Activated T-helper 2 cell treated with anti-CD3 and anti-CD28 coated beads, Interferon-gamma antibody, Interleukin-2, Interleukin-4, amounts not matched to agents 10 μg/mL and 5 μg/mL and 100 μg/mL, durations not matched to agents 14 hours and 24 hours and 36 hours (primary cell): ENCODE data around the gene RNF10. TPM values are rescaled to one million over a fixed set of nuclear protein-coding genes. Genes with fewer than 3 reads are reported as not detected.
"Not testable (repeated sequence)": the region's sequence is repeated elsewhere in the genome, so short reads cannot be mapped to it uniquely, and the experiment has no call there.

Experiments
- DNase-seq: peaks from one replicate; pipeline ENCODE4 v3.0.0; 2021; ENCODE audit warnings: low spot score
- H3K27ac Mint-ChIP-seq: one replicate; pipeline ENCODE4 v1.8.0; 2021; ENCODE audit warnings: mixed read lengths
- H3K27me3 Mint-ChIP-seq: one replicate; pipeline ENCODE4 v1.8.0; 2021; ENCODE audit warnings: low read depth, mixed read lengths
- H3K36me3 Mint-ChIP-seq: one replicate; pipeline ENCODE4 v1.8.0; 2021; ENCODE audit warnings: low read depth, mixed read lengths
- H3K4me1 Mint-ChIP-seq: one replicate; pipeline ENCODE4 v1.8.0; 2021; ENCODE audit warnings: low read depth, mixed read lengths
- H3K4me3 Mint-ChIP-seq: one replicate; pipeline ENCODE4 v1.8.0; 2021; ENCODE audit warnings: low read depth, mild to moderate bottlenecking, moderate library complexity, mixed read lengths
- H3K9me3 Mint-ChIP-seq: one replicate; pipeline ENCODE4 v1.8.0; 2021; ENCODE audit warnings: mixed read lengths
- intact Hi-C: fragments of 100-400 bp; cut with micrococcal nuclease; formaldehyde crosslinking; loops from one replicate; pipeline ENCODE4 v1.15.1; 2023
- total RNA-seq: library from RNA; stranded (reverse); gene quantifications from 2 replicates; pipeline ENCODE4 v1.2.3, GENCODE V29; 2022

Gene RNF10
- total RNA-seq, 1 donor from 2014 or later: 200 TPM

GRCh38 chr12:120588371-120588770, 54.2 kb downstream of the RNF10 start:
- intact Hi-C loops: loop anchor here (10.0 kb wide), 1 partner anchor 264 kb away; the partner anchor contains the start of gene PLA2G1B
- Mint-ChIP-seq H3K4me1 (peaks cover 4% of the 10 kb centered on the region), H3K27me3 (peaks cover 16% of the 10 kb centered on the region), H3K4me3 (no peak overlapping the region), H3K36me3 (no peaks in the 10 kb centered on the region), H3K27ac (no peak overlapping the region), H3K9me3 (no peaks in the 10 kb centered on the region)
- no peak for DNase-seq

GRCh38 chr12:120588948-120589930, 55.1 kb downstream of the RNF10 start:
- Mint-ChIP-seq H3K27me3 (peaks cover 10% of the 10 kb centered on the region), H3K36me3 (no peaks in the 10 kb centered on the region), H3K4me1 (no peaks in the 10 kb centered on the region), H3K9me3 (no peaks in the 10 kb centered on the region), H3K4me3 (no peak overlapping the region), H3K27ac (no peak overlapping the region)
- no peak for DNase-seq
- intact Hi-C loops: loop anchor here (10.0 kb wide), 1 partner anchor 264 kb away; the partner anchor contains the start of gene PLA2G1B

GRCh38 chr12:120590741-120591407, 56.7 kb downstream of the RNF10 start:
- no peaks in the 10 kb centered on the region for H3K4me1 Mint-ChIP-seq
- no peak overlapping the region for H3K27ac Mint-ChIP-seq
- intact Hi-C loops: no loop called here
- no peaks in the 10 kb centered on the region for H3K9me3 Mint-ChIP-seq
- H3K27me3 Mint-ChIP-seq: peaks cover 6% of the 10 kb centered on the region
- no peak overlapping the region for H3K4me3 Mint-ChIP-seq
- H3K36me3 Mint-ChIP-seq: no peaks in the 10 kb centered on the region
- DNase-seq: no peak

- H3K27me3 Mint-ChIP-seq: no peaks in the 10 kb centered on the region
- no peaks in the 10 kb centered on the region for H3K9me3 Mint-ChIP-seq
- intact Hi-C loops: no loop called here
- H3K27ac Mint-ChIP-seq: no peak overlapping the region
- H3K4me1 Mint-ChIP-seq: no peaks in the 10 kb centered on the region
- H3K4me3 Mint-ChIP-seq: no peak overlapping the region
- H3K36me3 Mint-ChIP-seq: no peaks in the 10 kb centered on the region
- no peak for DNase-seq
Observed at GRCh38 chr12:120592121-120593049, 58.2 kb downstream of the RNF10 start.

- H3K27me3 Mint-ChIP-seq: peaks cover under 1% of the 10 kb centered on the region
- no peaks in the 10 kb centered on the region for H3K9me3 Mint-ChIP-seq
- H3K4me1 Mint-ChIP-seq: no peaks in the 10 kb centered on the region
- intact Hi-C loops: no loop called here
- no peaks in the 10 kb centered on the region for H3K36me3 Mint-ChIP-seq
- no peak for DNase-seq
- no peak overlapping the region for H3K4me3 Mint-ChIP-seq
- no peak overlapping the region for H3K27ac Mint-ChIP-seq
Observed at GRCh38 chr12:120596901-120597300, 62.7 kb downstream of the RNF10 start.

- peaks cover 2% of the 10 kb centered on the region for H3K27me3 Mint-ChIP-seq
- no peaks in the 10 kb centered on the region for H3K4me1 Mint-ChIP-seq
- H3K9me3 Mint-ChIP-seq: no peaks in the 10 kb centered on the region
- DNase-seq: no peak
- no peaks in the 10 kb centered on the region for H3K36me3 Mint-ChIP-seq
- intact Hi-C loops: no loop called here
- H3K27ac Mint-ChIP-seq: no peak overlapping the region
- H3K4me3 Mint-ChIP-seq: no peak overlapping the region
Observed at GRCh38 chr12:120597861-120598260, 63.7 kb downstream of the RNF10 start.

- no peaks in the 10 kb centered on the region for H3K9me3 Mint-ChIP-seq
- no peak overlapping the region for H3K27ac Mint-ChIP-seq
- H3K36me3 Mint-ChIP-seq: no peaks in the 10 kb centered on the region
- H3K4me3 Mint-ChIP-seq: no peak overlapping the region
- no peaks in the 10 kb centered on the region for H3K4me1 Mint-ChIP-seq
- no peak for DNase-seq
- intact Hi-C loops: no loop called here
- peaks cover 2% of the 10 kb centered on the region for H3K27me3 Mint-ChIP-seq
Observed at GRCh38 chr12:120598674-120599463, 64.7 kb downstream of the RNF10 start.

- Mint-ChIP-seq H3K36me3 (no peaks in the 10 kb centered on the region), H3K4me3 (no peak overlapping the region), H3K9me3 (no peaks in the 10 kb centered on the region), H3K27me3 (peaks cover 2% of the 10 kb centered on the region), H3K4me1 (no peaks in the 10 kb centered on the region), H3K27ac (no peak overlapping the region)
- intact Hi-C loops: no loop called here
- no peak for DNase-seq
Observed at GRCh38 chr12:120599672-120600552, 65.8 kb downstream of the RNF10 start.

GRCh38 chr12:120602416-120602815, 68.3 kb downstream of the RNF10 start:
- H3K36me3 Mint-ChIP-seq, H3K4me1 Mint-ChIP-seq, H3K27me3 Mint-ChIP-seq, H3K4me3 Mint-ChIP-seq, intact Hi-C loops, H3K27ac Mint-ChIP-seq, H3K9me3 Mint-ChIP-seq, DNase-seq: not testable (repeated sequence)

GRCh38 chr12:120610560-120610959, 76.4 kb downstream of the RNF10 start:
- H3K4me3 Mint-ChIP-seq: no peak overlapping the region
- no peaks in the 10 kb centered on the region for H3K4me1 Mint-ChIP-seq
- intact Hi-C loops: no loop called here
- DNase-seq: no peak
- no peaks in the 10 kb centered on the region for H3K9me3 Mint-ChIP-seq
- no peaks in the 10 kb centered on the region for H3K36me3 Mint-ChIP-seq
- H3K27me3 Mint-ChIP-seq: peaks cover 4% of the 10 kb centered on the region
- no peak overlapping the region for H3K27ac Mint-ChIP-seq

GRCh38 chr12:120611534-120611933, 77.4 kb downstream of the RNF10 start:
- H3K27ac Mint-ChIP-seq, H3K27me3 Mint-ChIP-seq, intact Hi-C loops: not testable (repeated sequence)

More at GRCh38 chr12:120611534-120611933, 77.4 kb downstream of the RNF10 start:
- DNase-seq, H3K36me3 Mint-ChIP-seq, H3K4me1 Mint-ChIP-seq, H3K9me3 Mint-ChIP-seq, H3K4me3 Mint-ChIP-seq: not testable (repeated sequence)
